ENCODE data around the gene TSPAN5. TPM values are rescaled to one million over a fixed set of nuclear protein-coding genes. Genes with fewer than 3 reads are reported as not detected.
A peak's percentile ranks its signal among the peaks of the same experiment; 100 is the strongest.

TSPAN5 gene
- total RNA-seq, 1 donor from 2014 or later = 42.6 TPM

DNA sequence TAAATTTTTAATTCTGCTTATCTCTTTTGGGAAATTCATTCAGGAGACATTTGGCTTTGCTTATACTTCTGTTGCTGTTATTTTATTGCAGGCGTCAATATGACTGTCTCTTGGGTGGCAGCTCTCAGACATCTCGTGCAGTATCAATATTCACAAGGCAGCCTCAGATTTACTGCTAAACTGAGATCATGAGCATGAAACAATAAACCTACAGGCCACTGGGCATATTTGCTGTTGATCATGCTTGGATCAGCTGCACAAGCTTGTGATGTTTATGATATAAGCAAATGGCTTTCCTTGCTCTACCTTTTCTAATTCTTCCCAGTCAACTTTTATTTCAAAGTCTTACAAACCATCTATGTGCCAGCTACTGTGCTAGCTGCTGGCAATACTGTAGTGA, 39.2 kb downstream of the TSPAN5 start:
- no peak for DNase-seq (ENCODE audit: low spot score)

DNA sequence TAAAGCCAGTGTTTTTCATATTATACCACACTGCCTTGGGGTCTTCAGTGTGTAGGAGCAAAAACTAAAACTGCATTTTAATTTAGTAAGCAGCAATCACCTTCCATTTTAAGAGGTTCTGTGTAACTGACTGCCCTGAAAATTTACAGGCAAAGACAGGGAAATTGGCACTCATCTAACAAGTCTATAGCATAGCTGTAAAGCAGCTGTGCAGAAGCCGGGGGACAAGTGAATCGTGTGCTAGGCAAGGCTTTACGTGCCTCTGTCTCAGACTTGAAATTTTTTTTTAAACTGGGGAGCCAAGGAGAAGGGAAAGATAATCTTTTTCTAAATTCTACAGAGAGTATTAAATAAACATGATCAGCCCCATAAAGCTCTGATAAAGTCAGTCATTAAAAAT, 39.7 kb downstream of the TSPAN5 start:
- no peak for DNase-seq (ENCODE audit: low spot score)

DNA sequence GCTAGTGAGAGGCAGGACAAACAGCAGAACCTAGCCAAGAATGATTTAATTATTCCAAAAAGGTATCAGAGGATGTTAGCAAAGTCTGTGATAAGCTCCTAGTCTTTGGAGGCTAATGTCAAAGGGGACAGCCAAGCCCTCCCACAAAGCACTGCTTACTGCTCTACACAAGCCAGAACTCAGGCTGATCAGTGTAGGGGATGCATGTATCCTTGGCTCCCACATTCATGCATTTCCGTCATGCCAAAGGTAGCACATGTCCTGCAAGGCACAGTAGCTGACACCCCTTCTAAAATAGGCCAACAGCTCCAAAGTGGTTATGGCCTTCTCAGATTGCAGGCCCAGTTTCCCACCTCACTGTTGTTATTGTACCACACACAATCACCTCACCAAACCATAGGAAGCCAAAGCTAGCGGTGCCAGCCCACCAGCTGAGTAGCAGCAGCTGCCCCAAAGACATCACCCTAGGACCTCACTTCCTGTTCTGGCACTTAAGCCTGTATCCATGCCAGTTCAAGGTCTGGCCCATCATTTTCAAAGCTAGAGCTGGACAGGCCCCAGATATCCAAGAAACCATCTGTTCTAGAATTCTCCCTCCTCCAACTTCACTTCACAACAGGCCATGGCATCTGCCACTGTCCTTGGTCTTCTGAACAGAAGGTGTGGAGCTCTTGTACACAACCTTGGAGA, 40.9 kb downstream of the TSPAN5 start:
- DNase-seq (ENCODE audit: low spot score) = no peak

DNA sequence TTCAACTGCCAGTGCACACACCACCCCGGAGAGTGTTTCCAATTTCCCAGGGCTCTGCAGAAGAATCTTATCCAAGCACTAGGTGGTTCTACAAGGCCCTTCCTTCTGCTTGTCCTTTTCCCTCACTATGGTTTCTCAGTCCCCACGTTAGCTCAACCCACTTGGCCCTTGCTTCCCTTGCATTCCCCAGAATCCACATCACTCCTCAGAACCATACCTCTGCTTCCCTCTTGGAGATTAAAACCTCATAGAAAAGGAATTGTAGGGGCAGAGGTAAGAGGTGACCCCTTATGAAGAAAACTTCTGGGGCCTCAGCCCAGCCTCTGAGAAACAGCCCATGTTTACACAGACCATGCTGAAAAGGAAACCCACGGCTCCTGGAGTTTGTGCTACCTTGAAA, 42.4 kb downstream of the TSPAN5 start:
- no peak for DNase-seq (ENCODE audit: low spot score)

DNA sequence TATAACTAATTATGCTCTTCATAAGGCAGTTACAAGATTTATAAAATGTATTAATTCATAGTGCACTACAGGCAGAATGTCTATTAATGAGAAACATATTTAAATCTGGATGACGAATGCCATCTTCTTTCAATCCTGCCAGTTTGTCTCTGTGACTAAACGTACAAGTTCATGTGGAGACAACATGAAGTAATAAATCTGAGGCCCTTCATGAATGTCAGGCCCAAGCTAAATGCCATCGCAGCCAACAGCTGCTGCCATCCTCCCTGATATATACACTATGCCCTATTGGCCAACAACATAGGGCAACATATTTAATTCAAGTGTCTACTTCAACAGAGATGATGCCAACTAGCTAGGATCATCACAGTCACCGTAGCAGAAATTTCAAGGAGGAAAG, 43.7 kb downstream of the TSPAN5 start:
- no peak for DNase-seq (ENCODE audit: low spot score)

DNA sequence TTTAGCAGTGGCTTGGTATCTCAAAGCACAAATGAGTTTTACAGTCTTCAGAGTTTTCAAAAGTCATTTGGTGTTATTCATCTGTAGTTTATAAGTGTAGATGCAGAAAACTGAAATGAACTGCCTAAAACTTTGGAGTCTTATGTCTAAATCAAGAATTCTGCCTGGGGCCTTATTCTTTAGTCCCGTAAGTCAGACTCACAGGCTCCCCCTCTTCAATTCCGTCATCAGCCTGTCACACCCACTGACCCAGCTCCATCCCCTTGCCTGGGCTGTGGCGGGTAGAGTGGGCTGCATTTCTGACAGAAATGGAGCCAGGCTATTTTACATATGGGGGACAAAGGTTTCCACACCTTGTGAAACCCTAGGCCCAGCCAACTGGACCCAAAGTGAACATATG, 44.3 kb downstream of the TSPAN5 start:
- no peak for DNase-seq (ENCODE audit: low spot score)

DNA sequence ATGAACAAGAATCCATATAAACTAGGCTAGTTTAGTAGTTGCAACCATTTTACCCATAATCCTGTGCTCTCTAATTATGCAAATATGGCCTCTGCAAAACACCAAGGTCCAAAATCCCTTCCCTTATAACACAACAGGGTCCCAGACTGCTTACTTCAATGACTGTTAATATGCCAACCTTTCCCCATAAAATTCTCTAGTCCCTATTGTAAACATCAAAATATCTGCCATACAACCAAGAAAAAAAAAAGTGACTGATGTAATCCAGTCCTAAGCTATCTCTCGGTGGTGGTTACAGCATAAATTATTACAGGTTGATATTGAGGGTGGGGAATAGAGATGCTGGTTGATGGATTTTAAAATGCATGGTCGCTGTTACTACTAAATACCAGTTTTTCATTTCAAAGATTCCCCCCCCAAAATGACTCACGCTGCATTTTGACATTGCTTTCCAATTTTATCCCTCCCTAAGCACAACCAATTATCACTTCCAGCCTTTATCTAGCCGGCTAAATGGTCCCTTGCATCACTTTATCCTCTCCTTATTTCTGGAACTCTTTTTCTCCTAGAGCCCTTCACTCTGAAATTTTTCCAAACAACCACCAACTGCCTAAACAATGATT, 44.8 kb downstream of the TSPAN5 start:
- peak; percentile 75 for DNase-seq (ENCODE audit: low spot score)

DNA sequence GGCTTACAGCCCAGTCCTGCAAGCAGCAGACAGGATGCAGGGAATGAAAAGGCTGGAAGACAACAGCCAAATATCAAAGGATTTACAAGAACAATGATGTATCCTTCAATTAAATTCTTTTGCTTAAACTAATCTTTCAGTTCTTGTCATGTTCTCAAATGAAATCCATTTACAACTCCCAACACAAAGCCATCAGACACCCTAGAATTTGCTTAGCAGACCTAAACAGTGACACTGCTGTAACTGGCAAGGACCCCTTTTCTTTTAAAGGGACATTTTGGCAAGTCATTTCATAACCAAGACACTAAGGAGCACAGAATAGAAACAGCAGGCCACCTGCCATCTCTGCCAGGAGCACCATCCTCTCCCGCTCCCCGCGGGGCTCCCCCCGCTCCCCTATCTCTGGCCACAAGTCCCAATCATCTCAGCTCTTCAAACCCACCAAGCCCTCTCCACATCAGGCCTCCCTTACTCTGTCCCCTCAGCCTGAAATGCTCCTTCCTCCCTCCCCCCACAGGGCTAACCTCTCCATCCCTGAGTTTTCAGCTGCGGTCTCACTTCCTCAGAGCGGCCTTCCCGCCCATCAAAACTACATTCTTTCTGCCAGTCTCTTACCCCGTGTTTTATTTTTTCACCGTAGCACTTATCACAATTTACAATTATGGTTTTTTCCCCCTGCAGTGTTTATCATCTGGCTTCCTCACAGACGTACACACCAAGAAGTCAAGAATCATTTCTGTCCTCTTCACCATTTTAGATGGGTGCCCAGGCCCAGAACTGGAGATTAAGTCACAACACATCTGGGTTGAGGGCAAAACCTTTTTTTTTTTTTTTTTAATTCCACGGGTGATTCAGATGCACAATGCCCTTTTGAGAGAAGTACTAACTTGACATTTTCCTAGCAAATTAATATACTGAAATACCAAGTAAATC, 45.8 kb downstream of the TSPAN5 start:
- DNase-seq (ENCODE audit: low spot score) = no peak

DNA sequence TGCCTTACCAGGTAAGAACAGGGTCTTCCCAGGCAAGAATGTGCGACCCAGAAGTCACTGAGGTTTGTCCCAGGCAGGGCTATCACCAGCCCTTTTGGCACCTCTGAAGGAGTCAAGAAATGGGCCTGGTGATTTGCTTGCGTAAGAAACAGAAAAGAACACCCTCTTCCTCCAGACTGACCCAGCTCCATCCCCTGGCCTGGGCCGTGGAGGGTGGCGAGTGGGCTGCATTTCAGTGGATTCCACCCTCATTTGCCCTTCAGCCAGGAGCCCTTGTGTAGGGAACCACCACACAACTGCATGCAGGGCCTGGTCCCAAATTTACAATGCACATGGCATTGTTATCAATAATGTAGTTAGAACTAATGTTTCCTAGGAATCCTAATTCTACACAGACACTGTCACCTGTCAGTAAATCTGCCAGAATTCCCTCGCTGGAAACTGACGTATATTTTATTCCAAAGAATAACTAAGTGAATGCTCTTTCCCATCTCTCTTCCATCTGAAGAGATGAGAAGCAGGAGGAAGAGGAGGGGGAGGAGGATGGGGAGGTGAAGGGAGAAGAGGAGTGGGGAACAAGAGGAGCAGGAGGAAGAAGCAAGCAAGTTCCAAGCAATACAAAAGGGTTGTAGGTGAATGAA, 46.6 kb downstream of the TSPAN5 start:
- no peak for DNase-seq (ENCODE audit: low spot score)

DNA sequence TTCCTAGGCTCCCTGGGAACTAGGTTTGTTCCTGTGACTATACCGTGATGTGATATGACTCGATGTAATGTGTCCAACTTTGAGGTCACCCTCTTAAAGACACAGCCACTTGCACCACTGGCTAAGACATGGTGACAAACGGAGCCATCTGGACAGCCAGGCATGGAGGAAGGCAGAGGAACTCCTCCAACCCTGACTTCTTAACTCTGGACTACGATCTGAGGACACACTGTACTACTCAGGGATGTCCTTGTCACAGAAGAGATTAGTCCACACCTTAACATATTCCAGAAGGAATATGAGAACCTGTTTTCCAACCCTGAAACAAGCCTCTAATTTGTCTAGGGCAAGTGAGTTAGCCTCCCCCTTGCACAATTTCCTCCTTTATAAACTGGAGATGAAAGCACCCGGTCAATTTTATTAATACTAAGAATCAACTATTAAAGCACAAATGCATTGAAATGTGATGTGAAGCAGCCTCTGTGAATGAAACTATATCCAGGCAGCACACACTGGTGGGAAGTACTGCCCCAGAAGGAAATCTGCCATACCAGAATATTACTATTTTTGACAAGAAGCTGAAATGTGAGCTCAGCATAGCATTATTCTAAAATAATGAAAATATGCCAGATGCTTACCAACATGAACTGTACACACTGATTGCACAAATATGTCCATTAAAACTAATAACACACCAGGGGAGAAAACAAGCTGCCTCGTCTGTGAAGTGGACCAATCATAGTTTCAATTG, 47.3 kb downstream of the TSPAN5 start:
- no peak for DNase-seq (ENCODE audit: low spot score)

DNA sequence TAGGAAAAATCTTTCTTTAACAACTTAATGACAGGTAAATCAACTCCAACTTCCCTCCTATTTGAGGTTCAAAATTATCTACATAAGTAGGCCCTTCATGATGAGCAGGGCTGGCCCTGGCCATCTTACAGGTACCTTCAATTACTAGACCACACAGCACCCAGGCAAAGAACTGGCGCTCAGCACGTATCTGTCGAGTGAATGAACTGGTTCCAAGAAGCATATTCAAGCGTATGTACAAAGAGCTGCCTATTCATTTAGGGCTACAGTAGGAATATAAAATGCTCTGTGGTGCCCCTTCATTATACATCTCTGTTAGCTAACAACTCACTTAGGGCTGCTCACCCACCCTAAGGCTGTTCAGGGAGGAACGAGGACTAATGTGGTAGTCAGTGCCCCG, 48.0 kb downstream of the TSPAN5 start:
- DNase-seq (ENCODE audit: low spot score) = no peak

DNA sequence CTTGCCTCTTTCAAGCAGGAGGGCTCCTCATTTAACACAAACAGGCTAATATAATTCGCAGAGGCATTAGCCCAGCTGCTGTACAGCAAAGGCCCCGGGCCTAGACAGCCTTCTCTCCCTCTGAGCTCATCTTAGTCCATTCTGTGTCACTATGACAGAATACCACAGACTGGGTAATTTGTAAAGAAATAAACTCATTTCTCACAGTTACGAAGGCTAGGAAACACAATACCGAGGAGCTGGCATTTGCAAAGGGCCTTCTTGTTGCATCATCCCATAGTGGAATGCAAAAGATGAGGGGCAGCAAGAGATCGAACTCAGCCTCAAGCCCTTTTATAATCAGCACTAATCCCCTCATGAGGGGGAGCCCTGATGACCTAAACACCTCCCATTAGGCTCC, 48.5 kb downstream of the TSPAN5 start:
- no peak for DNase-seq (ENCODE audit: low spot score)

DNA sequence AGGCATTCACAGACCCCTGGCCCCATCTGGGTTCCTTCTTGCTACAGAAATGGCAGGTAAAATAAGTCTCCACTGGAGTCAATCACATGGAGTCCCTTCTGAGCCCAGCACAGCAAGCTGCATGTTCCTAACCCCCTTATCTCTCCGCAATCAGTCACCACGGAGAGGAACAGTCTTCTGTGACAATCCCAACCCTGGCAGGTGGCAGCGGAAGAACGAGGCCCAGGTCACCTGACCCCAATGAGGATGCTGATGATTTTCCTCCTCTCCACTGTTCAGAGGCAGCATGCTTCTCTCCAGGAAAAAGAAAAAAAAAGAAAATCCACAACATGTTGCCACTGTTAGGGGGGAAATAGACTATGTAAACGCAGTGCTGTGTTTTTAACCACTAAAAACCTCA, 50.1 kb downstream of the TSPAN5 start:
- DNase-seq (ENCODE audit: low spot score) = no peak

DNA sequence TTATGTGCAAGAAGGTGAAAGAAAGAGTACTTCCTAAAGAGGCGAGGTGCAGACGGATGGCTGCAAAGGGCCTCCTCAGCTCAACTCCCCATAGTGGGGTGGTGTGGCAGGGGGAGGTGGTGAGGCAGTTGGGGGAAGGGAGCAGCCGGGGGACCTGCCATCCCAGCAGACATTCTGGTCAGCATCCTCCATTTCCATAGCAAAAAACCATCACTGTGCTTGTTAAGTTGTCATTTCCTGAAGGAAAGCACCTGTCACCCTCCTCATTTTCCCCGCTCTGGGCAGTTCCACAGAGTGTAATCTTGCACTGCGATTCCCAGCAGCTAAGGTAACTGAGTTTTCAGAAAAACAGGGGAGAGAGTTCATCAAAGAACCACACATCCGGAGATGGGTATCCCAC, 51.5 kb downstream of the TSPAN5 start:
- no peak for DNase-seq (ENCODE audit: low spot score)

DNA sequence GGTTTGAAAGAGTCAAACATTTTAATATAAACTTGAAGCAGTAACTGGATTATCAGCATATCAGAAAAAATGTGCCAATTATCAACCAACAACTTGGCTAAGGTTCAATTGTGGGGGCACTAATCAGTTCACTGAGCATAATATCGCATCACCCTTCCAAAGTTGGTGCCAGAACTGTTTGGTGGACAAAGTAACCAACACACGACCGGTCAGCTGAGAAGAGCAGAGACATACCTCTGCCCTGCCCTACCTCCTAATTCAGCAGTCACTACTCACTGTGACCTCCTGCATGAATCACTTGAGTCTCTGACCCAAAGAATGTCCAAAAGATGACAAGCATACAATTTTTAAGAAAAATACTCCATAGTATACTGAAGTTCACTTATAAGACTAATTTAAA, 53.2 kb downstream of the TSPAN5 start:
- DNase-seq (ENCODE audit: low spot score) = no peak

DNA sequence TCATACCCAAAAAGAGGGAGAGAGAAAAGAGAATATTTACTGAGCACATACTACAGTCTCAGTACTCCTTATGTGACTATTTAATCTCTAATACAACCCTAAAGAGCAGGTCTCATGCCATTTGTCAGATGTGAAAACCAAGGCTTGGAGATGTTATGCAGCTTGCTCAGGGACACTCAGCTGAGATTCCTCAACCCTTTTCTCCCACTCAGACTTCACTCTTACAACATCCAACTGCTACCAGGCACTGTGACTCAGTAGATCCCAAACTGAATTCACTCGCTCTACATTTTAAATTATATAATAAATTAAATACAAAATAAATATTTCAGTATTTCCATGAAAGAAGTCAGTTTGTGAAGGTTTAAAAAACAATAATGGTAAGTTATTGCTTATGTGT, 53.7 kb downstream of the TSPAN5 start:
- DNase-seq (ENCODE audit: low spot score) = no peak

DNA sequence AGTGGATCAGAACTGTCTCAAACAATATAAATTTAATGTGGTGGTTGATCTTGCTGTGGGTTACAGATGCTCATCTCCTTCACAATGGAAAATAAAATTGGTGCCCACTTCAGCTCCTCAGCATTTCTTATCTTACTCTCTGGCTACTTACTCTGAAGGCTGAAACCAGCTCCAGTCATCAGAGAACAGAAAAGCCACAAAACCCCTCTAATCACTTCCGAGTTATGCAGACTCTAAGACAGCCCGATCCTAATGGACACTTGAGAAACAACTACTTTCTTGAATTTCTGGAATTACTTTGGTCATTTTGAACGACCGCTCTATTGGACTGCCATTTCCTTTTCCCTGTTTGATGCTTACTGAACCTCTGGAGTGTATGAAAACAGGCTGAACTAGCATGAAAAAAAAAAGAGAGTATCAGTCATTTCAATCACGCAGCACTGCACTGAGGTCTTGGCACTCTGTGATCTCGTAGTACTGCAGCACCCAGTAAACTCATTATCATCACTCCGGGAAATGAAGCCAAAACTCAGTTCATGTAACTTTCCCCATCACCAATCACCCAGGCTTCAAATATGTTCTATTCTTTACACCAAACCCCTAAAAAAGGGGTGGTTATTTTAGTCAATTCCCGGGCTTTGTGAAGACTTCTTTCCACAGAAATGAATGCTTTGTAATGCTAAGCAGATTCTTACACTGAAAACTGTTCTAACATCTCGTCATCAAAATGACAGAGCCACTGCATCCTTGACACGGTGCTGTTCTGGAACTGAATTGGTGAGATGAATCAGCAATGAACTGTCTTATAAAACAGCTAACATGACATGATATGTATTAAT, 54.5 kb downstream of the TSPAN5 start:
- peak; percentile 59 for DNase-seq (ENCODE audit: low spot score)

DNA sequence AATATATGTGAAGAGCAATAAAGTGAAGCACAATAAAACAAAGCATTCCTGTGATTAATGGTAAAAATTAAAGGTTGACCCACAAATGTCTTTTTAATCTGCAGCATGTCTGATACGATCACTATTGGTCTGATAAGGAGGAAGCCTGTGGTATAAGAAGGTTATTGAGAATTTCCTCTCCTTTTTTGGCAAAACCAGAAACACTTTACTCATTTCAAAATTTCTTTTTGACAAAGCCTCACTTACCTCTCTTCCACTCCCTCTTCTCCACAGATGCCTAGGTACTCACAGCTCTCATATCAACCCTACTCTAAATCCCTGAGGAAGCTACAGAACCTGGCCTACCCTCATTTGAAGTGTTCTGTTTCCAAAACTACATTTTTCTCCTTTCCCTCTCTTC, 56.1 kb downstream of the TSPAN5 start:
- no peak for DNase-seq (ENCODE audit: low spot score)

DNA sequence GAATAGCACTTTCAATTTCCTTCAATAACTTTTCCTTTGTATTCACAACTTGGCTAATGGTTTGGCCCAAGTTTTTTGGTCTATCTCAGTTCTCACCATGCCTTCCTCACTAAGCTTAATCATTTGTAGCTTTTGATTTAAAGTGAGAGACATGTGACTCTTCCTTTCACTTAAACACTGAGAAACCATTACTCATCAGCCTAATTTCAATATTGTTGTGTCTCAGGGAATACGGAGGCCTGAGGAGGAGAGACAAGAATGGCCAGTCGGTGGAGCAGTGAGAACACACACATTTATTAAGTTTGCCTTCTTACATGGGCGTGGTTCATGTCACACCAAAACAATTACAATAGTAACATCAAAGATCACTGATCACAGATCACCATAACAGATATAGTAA, 56.7 kb downstream of the TSPAN5 start:
- DNase-seq (ENCODE audit: low spot score) = no peak

DNA sequence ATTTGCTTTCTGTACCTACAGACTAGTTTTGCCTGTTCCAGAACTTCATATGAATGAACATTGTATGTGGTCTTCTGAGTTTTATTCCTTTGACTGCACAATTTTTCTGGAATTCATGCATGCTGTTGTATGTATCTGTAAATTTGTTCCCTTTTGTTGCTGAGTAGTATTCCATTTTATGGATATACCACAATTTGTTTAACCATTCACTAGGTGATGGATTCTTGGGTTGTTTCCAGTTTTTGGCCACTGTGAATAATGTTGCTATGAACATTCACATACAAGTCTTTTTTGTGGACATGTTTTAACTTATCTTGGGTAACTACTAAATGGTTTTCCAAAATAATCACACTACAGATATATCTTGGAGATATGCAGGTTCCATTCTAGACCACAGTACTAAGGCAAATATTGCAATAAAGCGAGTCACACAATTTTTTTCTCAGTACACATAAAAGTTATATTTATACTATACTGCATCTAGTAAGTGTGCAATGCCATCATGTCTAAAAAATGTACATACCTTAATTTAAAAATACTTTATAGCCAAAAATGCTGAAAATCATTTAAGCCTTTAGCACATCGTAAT, 58.7 kb downstream of the TSPAN5 start:
- no peak for DNase-seq (ENCODE audit: low spot score)
